Middle frontal gyrus (tissue), 1 donor: ENCODE data around the gene CHRNA1.

Experiments used
- DNase-seq: peaks from one replicate; pipeline ENCODE4 v3.0.0-alpha.2; 2015; ENCODE audit warnings: low spot score; ENCODE audit errors: extremely low spot score

Gene CHRNA1

GRCh38 chr2:174764280-174765255 is at the start of gene CHRNA1:
CHRNA1 (minus strand) TSS chr2:174764472; CDS start chr2:174764394, 78 bp downstream.
- no peak for DNase-seq

- DNase-seq = no peak
These were observed 47.8 kb upstream of the CHRNA1 start for GRCh38 chr2:174812037-174812436.

DNA sequence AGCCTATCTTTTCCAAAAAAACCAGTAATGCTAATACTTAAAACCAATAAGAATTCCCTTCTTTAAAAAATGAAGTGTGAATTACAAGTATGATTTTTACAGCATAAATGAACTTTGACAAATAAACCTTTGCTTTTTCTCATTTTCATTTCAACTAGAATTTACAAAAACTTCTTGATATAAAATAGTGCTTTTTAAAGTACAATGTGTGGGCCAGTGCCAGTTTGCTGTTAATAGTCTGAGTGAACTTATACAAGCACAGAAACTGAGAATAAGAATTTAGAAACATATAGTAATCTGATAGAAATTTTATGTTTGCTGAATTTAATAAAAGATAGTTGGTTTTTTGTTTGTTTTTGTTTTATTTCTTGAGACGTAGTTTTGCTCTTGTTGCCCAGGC is 43.7 kb upstream of the CHRNA1 start:
- no peak for DNase-seq

GRCh38 chr2:174805803-174806202 is 41.5 kb upstream of the CHRNA1 start:
- no peak for DNase-seq

GRCh38 chr2:174802459-174802858 is 38.2 kb upstream of the CHRNA1 start:
- DNase-seq = no peak

DNA sequence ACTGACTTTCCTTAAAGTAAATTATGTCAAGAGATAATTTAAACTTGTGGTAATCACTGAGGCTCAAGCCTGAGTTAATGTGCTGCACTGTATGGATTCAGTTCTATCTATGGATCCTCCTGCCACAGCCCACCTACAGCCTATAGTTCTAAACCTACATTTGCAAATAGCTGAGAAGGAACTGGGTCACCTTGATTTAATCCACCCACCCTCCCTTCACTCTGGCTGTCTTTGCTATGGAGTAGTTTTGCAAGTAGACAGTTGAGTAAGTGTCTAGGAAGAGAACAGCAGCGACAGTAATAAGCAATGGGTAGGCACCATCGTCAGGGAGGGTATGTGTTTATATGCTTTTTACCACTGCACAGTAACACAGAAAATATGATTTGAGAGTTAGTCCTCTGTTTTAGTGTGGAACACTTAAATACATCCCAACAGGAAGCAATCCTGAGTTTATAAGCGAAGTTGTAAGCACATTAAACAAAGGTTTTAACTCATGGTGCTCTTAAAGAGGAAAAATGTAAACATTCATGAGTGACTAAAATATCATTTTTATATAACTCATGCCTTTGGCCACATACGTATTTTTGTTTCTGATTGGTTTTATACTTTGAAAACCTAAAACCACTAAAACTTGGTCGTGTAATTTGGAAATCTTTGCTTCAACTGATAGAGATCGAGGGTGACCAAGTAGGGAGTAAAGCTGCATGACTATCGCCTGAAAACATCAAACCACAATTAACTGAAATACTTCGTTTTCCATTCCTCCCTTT is 36.3 kb upstream of the CHRNA1 start:
- DNase-seq = no peak

- no peak for DNase-seq
These were observed 34.5 kb upstream of the CHRNA1 start for GRCh38 chr2:174798801-174799200.

- DNase-seq = no peak
These were observed 33.6 kb upstream of the CHRNA1 start for GRCh38 chr2:174797781-174798276.

- no peak for DNase-seq
These were observed 32.1 kb upstream of the CHRNA1 start for GRCh38 chr2:174796319-174796771.

DNA sequence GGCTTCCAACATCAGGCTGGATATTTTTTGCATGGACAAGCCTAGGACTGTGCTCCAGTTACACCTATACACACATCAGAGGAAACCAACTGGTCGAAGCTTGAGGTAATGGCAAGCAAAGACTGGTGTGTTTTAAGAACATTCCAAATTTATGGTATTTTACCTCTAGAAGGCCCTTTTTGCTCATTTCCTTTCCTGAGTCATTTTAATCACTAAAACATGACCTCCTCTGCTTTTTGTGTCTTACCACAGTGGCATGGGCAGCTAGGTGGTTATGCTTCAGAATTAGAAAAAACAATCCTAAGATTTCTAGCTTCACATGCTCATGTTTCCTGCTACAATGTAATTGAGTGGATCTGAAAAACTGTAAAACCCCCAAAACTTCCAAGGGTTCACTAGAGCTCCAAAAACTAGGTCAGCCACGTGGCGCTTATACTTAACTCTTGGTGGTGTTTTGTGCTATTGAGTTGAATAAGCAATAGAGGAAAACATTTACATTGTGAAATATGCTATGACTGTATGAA is 30.6 kb upstream of the CHRNA1 start:
- DNase-seq = no peak

GRCh38 chr2:174792309-174793025 is 28.2 kb upstream of the CHRNA1 start:
- no peak for DNase-seq

GRCh38 chr2:174791746-174792280 is 27.5 kb upstream of the CHRNA1 start:
- DNase-seq = no peak

- no peak for DNase-seq
These were observed 26.7 kb upstream of the CHRNA1 start for GRCh38 chr2:174791020-174791419.

- no peak for DNase-seq
These were observed 24.7 kb upstream of the CHRNA1 start for GRCh38 chr2:174789001-174789400.

- no peak for DNase-seq
These were observed 24.1 kb upstream of the CHRNA1 start for GRCh38 chr2:174788291-174788929.

GRCh38 chr2:174787487-174788205 is 23.4 kb upstream of the CHRNA1 start:
- DNase-seq = no peak

DNA sequence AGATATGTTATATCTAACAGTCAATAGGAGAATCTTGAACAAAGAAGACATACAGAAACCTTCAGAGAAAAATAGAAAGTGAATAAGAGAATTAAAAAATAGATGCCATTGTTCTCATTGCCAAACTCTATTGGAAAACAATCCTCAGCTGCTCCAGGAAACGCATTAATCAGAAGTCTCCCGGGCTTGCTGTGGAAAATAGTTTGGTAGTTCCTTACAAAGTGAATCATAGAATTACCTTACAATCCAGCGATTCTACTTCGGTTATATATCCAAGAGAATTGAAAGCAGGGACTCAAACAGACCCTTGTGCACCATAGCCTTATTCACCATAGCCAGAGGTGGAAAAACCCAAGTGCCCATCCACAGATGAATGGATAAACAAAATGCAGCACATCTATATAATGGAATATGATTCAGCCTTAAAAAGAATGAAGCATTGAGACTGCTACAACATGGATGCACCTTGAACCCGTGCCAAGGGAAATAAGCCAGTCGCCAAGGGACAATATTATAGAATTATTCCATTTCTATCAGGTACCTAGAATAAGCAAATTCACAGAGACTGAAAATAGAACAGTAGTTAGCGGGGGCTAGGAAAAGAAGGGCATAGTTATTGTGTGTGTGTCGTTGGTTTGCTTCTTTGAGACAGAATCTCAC is 21.9 kb upstream of the CHRNA1 start:
- no peak for DNase-seq

DNA sequence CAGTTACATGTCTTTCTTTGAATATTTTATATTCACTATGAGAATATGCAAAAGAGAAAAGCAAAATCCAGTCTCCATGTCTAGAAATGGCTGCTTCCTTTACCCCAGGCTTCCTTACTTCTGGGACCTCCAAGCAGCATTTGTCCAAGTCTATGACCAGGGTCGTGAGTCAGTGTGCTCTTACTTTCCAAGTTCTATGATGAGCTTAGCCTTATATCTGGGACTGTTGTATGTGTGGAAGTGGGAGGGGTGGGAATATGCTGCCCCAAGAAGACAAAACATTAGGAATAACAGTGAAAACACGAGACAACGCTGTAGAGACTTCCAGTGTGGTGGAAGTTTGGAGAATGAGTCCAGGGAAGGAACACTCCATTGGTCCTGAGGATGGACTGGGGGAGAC is 21.2 kb upstream of the CHRNA1 start:
- no peak for DNase-seq

- no peak for DNase-seq
These were observed 20.6 kb upstream of the CHRNA1 start for GRCh38 chr2:174784909-174785308.
